ENCODE measurements around the gene KDM4D.
A peak's percentile ranks its signal among the peaks of the same experiment; 100 is the strongest.

Gene KDM4D

DNA sequence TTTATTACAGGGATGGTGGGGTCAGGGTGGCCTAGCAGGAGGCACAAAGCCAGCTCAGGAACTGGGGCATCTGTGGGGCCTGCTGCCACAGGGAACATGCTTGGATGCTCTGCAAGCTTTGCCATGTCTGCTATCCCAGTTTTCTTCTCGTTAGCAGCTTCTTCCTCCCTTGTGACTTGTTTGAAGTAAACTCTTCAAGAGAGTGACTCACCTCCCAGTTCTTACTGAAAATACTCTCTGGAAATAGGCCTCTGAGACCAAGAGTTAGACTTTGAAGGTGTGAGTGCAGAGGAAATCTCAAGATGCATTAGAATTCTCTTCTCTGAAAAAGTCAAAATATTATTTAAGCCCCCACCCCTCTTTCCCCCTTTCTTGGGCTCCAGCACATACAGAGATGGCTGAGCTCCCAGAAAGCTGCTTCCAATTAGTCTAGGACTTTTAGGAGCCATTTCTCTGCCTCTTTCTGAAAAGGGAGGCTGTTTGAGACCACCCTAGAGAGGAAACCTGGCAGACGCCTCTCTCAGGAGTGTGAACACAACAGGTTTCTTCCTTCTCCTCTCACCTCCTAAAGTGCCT, 15.3 kb upstream of the KDM4D start:
- H3K27ac ChIP-seq (ENCODE audit: low read depth, low read length) = peak overlapping the region; percentile 6; the same call in 1 of the 2 replicates
- H3K4me3 ChIP-seq (ENCODE audit: low read depth, low read length) = no peak overlapping the region
- H3K36me3 ChIP-seq (ENCODE audit: insufficient read depth, low read length) = peaks cover 10% of the 10 kb centered on the region
- H3K4me1 ChIP-seq (ENCODE audit: control insufficient read depth, insufficient read depth, low read length, unreplicated experiment) = peaks cover 11% of the 10 kb centered on the region
- H3K79me2 ChIP-seq (ENCODE audit: control insufficient read depth, insufficient read depth, low read length, unreplicated experiment) = no peaks in the 10 kb centered on the region
- no peak overlapping the region for H2AFZ ChIP-seq (ENCODE audit: low read length, unreplicated experiment)
- no peaks in the 10 kb centered on the region for H3K27me3 ChIP-seq (ENCODE audit: insufficient read depth, low read length)

DNA sequence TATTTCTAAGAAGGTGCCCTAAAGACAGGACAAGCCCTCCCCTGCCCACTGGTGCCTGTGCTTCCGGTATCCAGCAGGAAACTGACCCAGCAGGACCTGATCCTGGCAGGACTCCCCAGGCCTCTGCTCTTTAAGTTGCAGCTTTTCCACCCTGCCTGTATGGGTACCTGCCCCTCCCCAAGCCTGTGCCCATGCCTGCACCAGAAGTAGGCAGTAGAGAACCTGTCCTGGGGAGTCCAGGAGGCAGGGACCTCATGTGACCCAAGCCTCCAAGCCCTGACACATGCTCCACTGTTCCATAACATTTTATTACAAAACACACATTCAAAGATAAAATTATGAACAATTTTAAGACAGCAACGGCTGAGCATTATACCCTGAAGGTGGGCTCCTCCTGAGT, 14.3 kb upstream of the KDM4D start:
- Histone ChIP-seq H2AFZ (ENCODE audit: low read length, unreplicated experiment) (no peak overlapping the region), H3K27me3 (ENCODE audit: insufficient read depth, low read length) (no peaks in the 10 kb centered on the region), H3K4me1 (ENCODE audit: control insufficient read depth, insufficient read depth, low read length, unreplicated experiment) (peaks cover 11% of the 10 kb centered on the region), H3K79me2 (ENCODE audit: control insufficient read depth, insufficient read depth, low read length, unreplicated experiment) (no peaks in the 10 kb centered on the region), H3K36me3 (ENCODE audit: insufficient read depth, low read length) (peaks cover 14% of the 10 kb centered on the region), H3K4me3 (ENCODE audit: low read depth, low read length) (no peak overlapping the region), H3K27ac (ENCODE audit: low read depth, low read length) (no peak overlapping the region)

DNA sequence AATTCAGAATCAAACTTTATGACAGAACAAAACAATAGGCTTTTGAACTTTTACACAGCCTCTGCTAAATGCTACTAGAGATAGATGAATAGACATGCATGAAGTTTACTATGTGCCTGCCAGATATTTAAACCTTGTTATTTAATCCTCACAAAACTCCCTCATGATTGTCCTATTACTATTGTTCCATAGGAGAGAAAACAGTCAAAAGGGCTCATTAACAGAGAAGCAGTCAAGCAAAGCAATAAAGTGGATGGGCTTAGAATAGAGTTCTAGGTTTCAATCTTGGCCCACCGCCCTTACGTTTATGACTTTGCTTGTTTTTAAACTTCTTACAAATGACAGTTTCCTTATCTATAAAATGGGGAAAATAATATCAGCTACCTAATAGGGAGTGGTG, 13.0 kb upstream of the KDM4D start:
- Histone ChIP-seq H3K27me3 (ENCODE audit: insufficient read depth, low read length) (no peaks in the 10 kb centered on the region), H3K36me3 (ENCODE audit: insufficient read depth, low read length) (peaks cover 25% of the 10 kb centered on the region), H3K79me2 (ENCODE audit: control insufficient read depth, insufficient read depth, low read length, unreplicated experiment) (no peaks in the 10 kb centered on the region), H2AFZ (ENCODE audit: low read length, unreplicated experiment) (no peak overlapping the region), H3K4me3 (ENCODE audit: low read depth, low read length) (no peak overlapping the region), H3K4me1 (ENCODE audit: control insufficient read depth, insufficient read depth, low read length, unreplicated experiment) (peaks cover 11% of the 10 kb centered on the region), H3K27ac (ENCODE audit: low read depth, low read length) (no peak overlapping the region)

DNA sequence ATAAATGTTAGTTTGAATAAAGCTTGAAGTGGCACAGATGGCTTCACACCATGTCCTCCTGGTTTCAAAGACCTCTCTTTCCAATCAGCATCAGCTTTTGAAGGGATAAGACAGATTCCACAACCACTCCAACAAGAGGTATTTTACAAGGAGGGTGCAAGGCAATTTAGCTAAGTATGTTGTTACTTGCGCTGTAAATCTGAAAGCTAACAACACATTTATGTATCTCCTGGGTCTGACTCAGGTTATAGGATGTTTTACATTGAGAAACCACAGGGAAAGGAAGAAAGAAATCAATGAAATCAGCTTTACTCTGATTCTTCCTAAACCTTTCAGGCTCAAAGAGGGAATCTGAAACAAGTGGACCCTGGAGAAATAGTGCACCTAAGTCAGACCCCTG, 12.3 kb upstream of the KDM4D start:
- Histone ChIP-seq H3K79me2 (ENCODE audit: control insufficient read depth, insufficient read depth, low read length, unreplicated experiment) (no peaks in the 10 kb centered on the region), H3K36me3 (ENCODE audit: insufficient read depth, low read length) (peaks cover 33% of the 10 kb centered on the region), H3K27me3 (ENCODE audit: insufficient read depth, low read length) (no peaks in the 10 kb centered on the region), H2AFZ (ENCODE audit: low read length, unreplicated experiment) (no peak overlapping the region), H3K4me1 (ENCODE audit: control insufficient read depth, insufficient read depth, low read length, unreplicated experiment) (peaks cover 11% of the 10 kb centered on the region), H3K27ac (ENCODE audit: low read depth, low read length) (no peak overlapping the region), H3K4me3 (ENCODE audit: low read depth, low read length) (no peak overlapping the region)

DNA sequence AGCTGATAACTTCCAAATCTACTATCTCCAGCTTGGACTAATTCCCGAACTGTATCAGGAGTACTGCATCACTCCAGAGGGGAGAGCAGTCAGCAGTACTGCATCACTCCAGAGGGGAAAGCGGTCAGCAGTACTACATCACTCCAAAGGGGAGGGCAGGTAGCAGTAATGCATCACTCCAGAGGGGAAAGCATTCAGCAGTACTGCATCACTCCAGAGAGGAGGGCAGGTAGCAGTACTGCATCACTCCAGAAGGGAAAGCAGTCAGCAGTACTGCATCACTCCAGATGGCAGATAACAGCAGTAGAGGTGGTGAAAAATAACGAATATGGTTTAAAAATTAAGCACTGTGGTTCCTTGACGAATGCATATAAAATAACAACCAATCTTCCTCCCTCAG, 8.6 kb upstream of the KDM4D start:
- Histone ChIP-seq H3K79me2 (ENCODE audit: control insufficient read depth, insufficient read depth, low read length, unreplicated experiment) (no peaks in the 10 kb centered on the region), H3K4me3 (ENCODE audit: low read depth, low read length) (no peak overlapping the region), H3K4me1 (ENCODE audit: control insufficient read depth, insufficient read depth, low read length, unreplicated experiment) (peaks cover 4% of the 10 kb centered on the region), H3K27me3 (ENCODE audit: insufficient read depth, low read length) (no peaks in the 10 kb centered on the region), H2AFZ (ENCODE audit: low read length, unreplicated experiment) (no peak overlapping the region), H3K27ac (ENCODE audit: low read depth, low read length) (no peak overlapping the region), H3K36me3 (ENCODE audit: insufficient read depth, low read length) (peaks cover 55% of the 10 kb centered on the region)

DNA sequence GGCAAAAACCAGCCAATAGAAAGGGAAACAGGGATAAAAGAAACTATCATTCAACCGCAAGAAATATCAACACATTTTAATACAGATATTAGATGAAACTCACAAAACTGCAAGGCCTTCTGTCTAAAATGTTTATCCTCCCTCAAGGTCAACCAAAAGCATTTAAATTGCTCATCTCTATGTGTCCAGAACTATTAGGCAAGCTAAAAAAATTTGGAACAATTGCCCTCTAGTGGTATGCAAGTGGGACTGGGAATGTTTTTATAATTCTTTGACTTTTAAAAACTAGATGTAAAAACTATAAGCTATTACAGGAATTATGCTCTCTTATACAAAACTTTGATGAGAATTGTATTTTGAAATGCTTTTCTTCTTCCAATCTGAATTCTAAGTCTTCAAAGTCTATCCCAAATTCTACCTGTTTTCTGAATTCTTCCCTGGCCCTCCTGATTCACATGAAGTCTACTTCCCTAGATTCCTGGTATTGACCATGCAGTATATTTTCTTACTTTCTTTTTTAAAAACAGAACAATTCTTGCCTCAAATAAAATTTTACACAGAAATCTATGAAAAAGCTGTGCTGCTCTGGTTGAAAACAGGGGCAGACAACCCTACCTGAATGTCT, 5.1 kb upstream of the KDM4D start:
- Histone ChIP-seq H3K4me3 (ENCODE audit: low read depth, low read length) (no peak overlapping the region), H3K27me3 (ENCODE audit: insufficient read depth, low read length) (no peaks in the 10 kb centered on the region), H2AFZ (ENCODE audit: low read length, unreplicated experiment) (no peak overlapping the region), H3K27ac (ENCODE audit: low read depth, low read length) (no peak overlapping the region), H3K36me3 (ENCODE audit: insufficient read depth, low read length) (peaks cover 57% of the 10 kb centered on the region), H3K79me2 (ENCODE audit: control insufficient read depth, insufficient read depth, low read length, unreplicated experiment) (peaks cover 17% of the 10 kb centered on the region), H3K4me1 (ENCODE audit: control insufficient read depth, insufficient read depth, low read length, unreplicated experiment) (peaks cover 14% of the 10 kb centered on the region)

DNA sequence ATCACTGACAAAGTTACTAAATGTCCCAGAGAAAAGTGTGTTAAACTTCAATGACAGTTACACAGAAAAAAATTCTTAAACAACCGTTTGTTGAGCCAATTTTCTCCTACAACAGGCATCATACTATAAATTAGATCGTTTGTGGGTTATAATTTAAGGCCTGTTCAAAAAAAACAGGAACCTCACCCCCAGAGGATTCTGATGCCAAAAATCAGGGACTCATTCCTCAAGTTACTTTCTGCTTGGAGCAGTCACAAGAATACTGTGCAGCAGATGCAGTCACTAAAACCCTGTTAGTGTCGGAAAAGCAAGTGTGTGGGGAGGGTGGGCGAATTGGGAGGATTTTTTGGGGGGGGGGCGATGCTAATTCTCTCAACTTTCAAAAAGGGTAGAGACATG, 810 bp upstream of the KDM4D start:
- Histone ChIP-seq H3K36me3 (ENCODE audit: insufficient read depth, low read length) (peaks cover 34% of the 10 kb centered on the region), H2AFZ (ENCODE audit: low read length, unreplicated experiment) (no peak overlapping the region), H3K79me2 (ENCODE audit: control insufficient read depth, insufficient read depth, low read length, unreplicated experiment) (peaks cover 17% of the 10 kb centered on the region), H3K4me1 (ENCODE audit: control insufficient read depth, insufficient read depth, low read length, unreplicated experiment) (peaks cover 14% of the 10 kb centered on the region), H3K27me3 (ENCODE audit: insufficient read depth, low read length) (no peaks in the 10 kb centered on the region), H3K4me3 (ENCODE audit: low read depth, low read length) (peak overlapping the region; percentile 85), H3K27ac (ENCODE audit: low read depth, low read length) (no peak overlapping the region)

DNA sequence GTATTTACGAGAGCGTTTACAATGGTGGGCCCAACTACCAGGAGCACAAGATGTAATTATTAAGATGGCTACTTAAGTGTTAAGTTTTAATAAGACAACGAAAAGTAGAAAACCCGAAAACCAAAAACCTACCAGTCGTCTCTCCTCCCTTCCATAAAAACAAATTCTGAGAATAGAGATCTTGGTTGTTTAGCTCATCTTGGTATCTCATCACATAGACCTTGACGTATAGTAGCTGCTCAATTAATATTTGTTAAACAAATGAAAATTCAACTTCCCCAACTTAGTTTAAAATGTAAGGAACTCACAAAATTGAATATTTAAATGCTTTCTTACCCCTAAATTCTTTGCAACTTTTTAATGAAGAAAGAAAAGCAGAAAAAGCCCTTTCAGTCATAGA, 669 bp downstream of the KDM4D start:
- Histone ChIP-seq H3K79me2 (ENCODE audit: control insufficient read depth, insufficient read depth, low read length, unreplicated experiment) (peaks cover 17% of the 10 kb centered on the region), H3K4me3 (ENCODE audit: low read depth, low read length) (peak overlapping the region; percentile 85), H2AFZ (ENCODE audit: low read length, unreplicated experiment) (peak overlapping the region; percentile 96), H3K36me3 (ENCODE audit: insufficient read depth, low read length) (peaks cover 22% of the 10 kb centered on the region), H3K27ac (ENCODE audit: low read depth, low read length) (peak overlapping the region; percentile 63), H3K27me3 (ENCODE audit: insufficient read depth, low read length) (no peaks in the 10 kb centered on the region), H3K4me1 (ENCODE audit: control insufficient read depth, insufficient read depth, low read length, unreplicated experiment) (peaks cover 10% of the 10 kb centered on the region)

DNA sequence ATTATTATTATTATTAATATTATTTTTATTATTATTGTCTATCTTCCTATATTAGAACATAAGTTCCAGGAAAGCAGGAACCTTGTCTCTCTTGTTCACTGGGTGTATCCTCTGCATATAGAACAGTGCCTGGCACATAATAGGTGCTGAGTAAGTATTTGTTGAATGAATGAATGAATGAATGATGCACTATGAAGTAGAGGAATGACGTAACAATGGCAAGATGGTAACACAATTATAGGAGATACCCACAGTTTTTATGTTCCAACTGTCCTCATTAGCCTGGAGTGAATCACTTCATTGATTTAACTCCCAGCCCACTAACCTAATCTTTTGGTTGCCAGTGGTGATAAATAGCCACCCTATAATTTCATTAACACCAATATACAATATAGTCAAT, 2.1 kb downstream of the KDM4D start:
- Histone ChIP-seq H3K4me1 (ENCODE audit: control insufficient read depth, insufficient read depth, low read length, unreplicated experiment) (peaks cover 10% of the 10 kb centered on the region), H3K27me3 (ENCODE audit: insufficient read depth, low read length) (no peaks in the 10 kb centered on the region), H2AFZ (ENCODE audit: low read length, unreplicated experiment) (no peak overlapping the region), H3K27ac (ENCODE audit: low read depth, low read length) (no peak overlapping the region), H3K36me3 (ENCODE audit: insufficient read depth, low read length) (peaks cover 8% of the 10 kb centered on the region; the same call in 1 of the 2 replicates), H3K79me2 (ENCODE audit: control insufficient read depth, insufficient read depth, low read length, unreplicated experiment) (peaks cover 17% of the 10 kb centered on the region), H3K4me3 (ENCODE audit: low read depth, low read length) (no peak overlapping the region)

DNA sequence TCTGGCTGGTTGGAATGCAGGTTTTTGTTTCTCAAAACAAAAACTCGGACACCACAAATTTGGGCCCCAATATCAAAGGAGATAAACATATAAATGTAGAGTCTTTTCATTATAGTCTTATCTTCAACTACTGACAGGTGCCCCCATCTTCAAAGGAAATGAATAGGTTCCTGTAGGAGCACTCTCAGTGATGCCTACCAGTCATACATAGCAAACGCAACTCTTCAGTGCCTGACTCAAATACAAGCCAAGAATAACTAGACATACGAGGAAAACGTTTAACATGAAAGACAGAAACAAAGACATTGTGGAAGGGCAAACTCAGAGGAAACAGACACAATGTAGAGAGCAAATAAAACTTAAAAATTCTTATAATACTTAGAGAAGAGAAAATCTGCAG, 13.9 kb downstream of the KDM4D start:
- H2AFZ ChIP-seq (ENCODE audit: low read length, unreplicated experiment) = no peak overlapping the region
- H3K36me3 ChIP-seq (ENCODE audit: insufficient read depth, low read length) = no peaks in the 10 kb centered on the region
- no peaks in the 10 kb centered on the region for H3K4me1 ChIP-seq (ENCODE audit: control insufficient read depth, insufficient read depth, low read length, unreplicated experiment)
- H3K4me3 ChIP-seq (ENCODE audit: low read depth, low read length) = no peak overlapping the region
- no peaks in the 10 kb centered on the region for H3K79me2 ChIP-seq (ENCODE audit: control insufficient read depth, insufficient read depth, low read length, unreplicated experiment)
- H3K27ac ChIP-seq (ENCODE audit: low read depth, low read length) = no peak overlapping the region
- no peaks in the 10 kb centered on the region for H3K27me3 ChIP-seq (ENCODE audit: insufficient read depth, low read length)

DNA sequence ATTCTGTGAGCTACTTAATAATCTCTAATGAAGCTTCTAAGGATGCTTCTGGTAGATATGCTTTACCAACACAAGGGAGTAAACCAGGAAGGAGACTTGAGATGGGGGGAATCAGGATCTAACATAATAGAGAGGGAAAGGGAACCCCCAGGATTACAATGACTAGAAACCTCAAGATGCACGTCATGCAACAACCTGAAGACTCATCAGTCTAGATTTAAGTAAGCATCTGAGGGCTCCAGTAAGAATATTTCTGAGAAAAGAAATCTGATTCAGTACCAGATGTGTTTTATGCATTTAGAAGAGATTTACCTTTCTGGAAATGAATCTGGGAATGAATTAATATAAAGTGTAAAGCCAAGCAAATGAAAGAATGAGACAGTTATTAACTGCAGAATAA, 15.2 kb downstream of the KDM4D start:
- H3K36me3 ChIP-seq (ENCODE audit: insufficient read depth, low read length) = no peaks in the 10 kb centered on the region
- H3K27ac ChIP-seq (ENCODE audit: low read depth, low read length) = no peak overlapping the region
- no peak overlapping the region for H2AFZ ChIP-seq (ENCODE audit: low read length, unreplicated experiment)
- H3K79me2 ChIP-seq (ENCODE audit: control insufficient read depth, insufficient read depth, low read length, unreplicated experiment) = no peaks in the 10 kb centered on the region
- no peak overlapping the region for H3K4me3 ChIP-seq (ENCODE audit: low read depth, low read length)
- no peaks in the 10 kb centered on the region for H3K27me3 ChIP-seq (ENCODE audit: insufficient read depth, low read length)
- no peaks in the 10 kb centered on the region for H3K4me1 ChIP-seq (ENCODE audit: control insufficient read depth, insufficient read depth, low read length, unreplicated experiment)
